HG02943 (cell line): ENCODE data around the gene THOC2.
"Not testable (repeated sequence)": the region's sequence is repeated elsewhere in the genome, so short reads cannot be mapped to it uniquely, and the experiment has no call there.

Experiments
- ATAC-seq: cut with Tn5 transposase; IDR thresholded peaks from one replicate; pipeline ENCODE4 v1.9.1; 2021; ENCODE audit warnings: mild to moderate bottlenecking, low read depth, moderate library complexity; ENCODE audit not compliant: unreplicated experiment

Gene THOC2

GRCh38 chrX:123581586-123581985 lies 151.3 kb downstream of the THOC2 start:
- ATAC-seq = no peak

- no peak for ATAC-seq
Measured at GRCh38 chrX:123580792-123581191, 152.1 kb downstream of the THOC2 start.

- not testable (repeated sequence) for ATAC-seq
Measured at GRCh38 chrX:123574027-123574426, 158.8 kb downstream of the THOC2 start.

- no peak for ATAC-seq
Measured at GRCh38 chrX:123570011-123570590, 162.8 kb downstream of the THOC2 start.

GRCh38 chrX:123563167-123563566 lies 169.7 kb downstream of the THOC2 start:
- no peak for ATAC-seq

- ATAC-seq = no peak
Measured at GRCh38 chrX:123562342-123563146, 170.3 kb downstream of the THOC2 start.

- ATAC-seq = no peak
Measured at GRCh38 chrX:123561439-123562215, 171.2 kb downstream of the THOC2 start.

- ATAC-seq = no peak
Measured at GRCh38 chrX:123550829-123551228, 182.0 kb downstream of the THOC2 start.
